Measurements from ENCODE around the gene LPA. TPM values are rescaled to one million over a fixed set of nuclear protein-coding genes. Genes with fewer than 3 reads are reported as not detected.
"Not testable (repeated sequence)": the region's sequence is repeated elsewhere in the genome, so short reads cannot be mapped to it uniquely, and the experiment has no call there.

The LPA gene
- 1 to 10 TPM in 1 of 2 donors, under 1 TPM in 1; 0.52 to 3.6 TPM for total RNA-seq

GRCh38 chr6:160664198-160664597 lies at the start of gene LPA:
TSS of gene LPA (minus strand) at chr6:160664275. CDS start at chr6:160664214, 61 bp downstream.
- H3K9me3 ChIP-seq; DNase-seq; H3K4me1 ChIP-seq; intact Hi-C loops (cut with DNase I); H3K36me3 ChIP-seq (replicated peaks in 1 of 2; ENCODE audit: insufficient read depth in 1 of 2, low read depth in 2 of 2); ATAC-seq; H3K27ac ChIP-seq; H3K27me3 ChIP-seq; H3K4me3 ChIP-seq: not testable (repeated sequence)
- WGBS, 2 donors, result 13 to 15% methylated on average over 1 of the region's 1 CpG

GRCh38 chr6:160708993-160709392 lies 44.9 kb upstream of the LPA start:
- not testable (repeated sequence) for H3K4me3 ChIP-seq

GRCh38 chr6:160704688-160705087 lies 40.6 kb upstream of the LPA start:
- H3K27me3 ChIP-seq; H3K4me3 ChIP-seq; intact Hi-C loops (cut with DNase I); ATAC-seq; H3K36me3 ChIP-seq (replicated peaks in 1 of 2; ENCODE audit: insufficient read depth in 1 of 2, low read depth in 2 of 2); H3K27ac ChIP-seq; H3K4me1 ChIP-seq; H3K9me3 ChIP-seq; DNase-seq: not testable (repeated sequence)
- 63 to 71% methylated on average over 7 of the region's 7 CpGs for WGBS, 2 donors

More at GRCh38 chr6:160708993-160709392, 44.9 kb upstream of the LPA start:
- H3K27ac ChIP-seq; H3K27me3 ChIP-seq; H3K36me3 ChIP-seq (replicated peaks in 1 of 2; ENCODE audit: insufficient read depth in 1 of 2, low read depth in 2 of 2); DNase-seq; ATAC-seq; intact Hi-C loops (cut with DNase I); H3K4me1 ChIP-seq; H3K9me3 ChIP-seq: not testable (repeated sequence)

- not testable (repeated sequence) for H3K4me3 ChIP-seq, DNase-seq
Observed at GRCh38 chr6:160701918-160702680, 38.0 kb upstream of the LPA start, which contains the start of gene PLG. TSS of gene PLG (plus strand) at chr6:160702244. CDS start at chr6:160702305, 61 bp downstream.

GRCh38 chr6:160697826-160698225 lies 33.8 kb upstream of the LPA start:
- DNase-seq (no peak), ATAC-seq (no peak)
- no peak overlapping the region for H3K4me3 ChIP-seq
- H3K4me1 ChIP-seq, result no peaks in the 10 kb centered on the region
- no peaks in the 10 kb centered on the region for H3K36me3 ChIP-seq (replicated peaks in 1 of 2; ENCODE audit: insufficient read depth in 1 of 2, low read depth in 2 of 2)
- intact Hi-C loops (cut with DNase I), result no loop called here
- TF ChIP-seq POLR2A (IDR thresholded peaks at IDR 0.05), result no peak
- TF ChIP-seq CTCF (IDR thresholded peaks at IDR 0.05), result no peak
- no peaks in the 10 kb centered on the region for H3K9me3 ChIP-seq
- no peak overlapping the region for H3K27ac ChIP-seq
- 27 to 33% methylated on average over 6 of the region's 6 CpGs for WGBS, 2 donors
- H3K27me3 ChIP-seq, result no peaks in the 10 kb centered on the region

More at GRCh38 chr6:160701918-160702680, 38.0 kb upstream of the LPA start, which contains the start of gene PLG:
- H3K27me3 ChIP-seq; H3K27ac ChIP-seq; H3K4me1 ChIP-seq; H3K9me3 ChIP-seq; H3K36me3 ChIP-seq (replicated peaks in 1 of 2; ENCODE audit: insufficient read depth in 1 of 2, low read depth in 2 of 2); intact Hi-C loops (cut with DNase I); ATAC-seq: not testable (repeated sequence)
- 48 to 58% methylated on average over 6 of the region's 6 CpGs for WGBS, 2 donors

- H3K4me3 ChIP-seq, result not testable (repeated sequence)
Observed at GRCh38 chr6:160696884-160697283, 32.8 kb upstream of the LPA start.

GRCh38 chr6:160695622-160696021 lies 31.5 kb upstream of the LPA start:
- 69 to 70% methylated on average over 2 of the region's 2 CpGs for WGBS, 2 donors
- intact Hi-C loops (cut with DNase I), result not testable (repeated sequence)

More at GRCh38 chr6:160696884-160697283, 32.8 kb upstream of the LPA start:
- H3K27me3 ChIP-seq; H3K9me3 ChIP-seq; H3K4me1 ChIP-seq; intact Hi-C loops (cut with DNase I); ATAC-seq; H3K36me3 ChIP-seq (replicated peaks in 1 of 2; ENCODE audit: insufficient read depth in 1 of 2, low read depth in 2 of 2); H3K27ac ChIP-seq: not testable (repeated sequence)
- WGBS, 2 donors, result 24 to 27% methylated on average over 3 of the region's 3 CpGs
- DNase-seq, result peak; percentile 35 to 75 (median 66)

GRCh38 chr6:160695025-160695424 lies 30.9 kb upstream of the LPA start:
- intact Hi-C loops (cut with DNase I); H3K27me3 ChIP-seq; ATAC-seq; H3K4me1 ChIP-seq; H3K4me3 ChIP-seq; DNase-seq; H3K27ac ChIP-seq; H3K9me3 ChIP-seq; H3K36me3 ChIP-seq (replicated peaks in 1 of 2; ENCODE audit: insufficient read depth in 1 of 2, low read depth in 2 of 2): not testable (repeated sequence)

More at GRCh38 chr6:160695622-160696021, 31.5 kb upstream of the LPA start:
- H3K4me1 ChIP-seq; H3K27ac ChIP-seq; H3K27me3 ChIP-seq; DNase-seq; H3K36me3 ChIP-seq (replicated peaks in 1 of 2; ENCODE audit: insufficient read depth in 1 of 2, low read depth in 2 of 2); ATAC-seq; H3K4me3 ChIP-seq; H3K9me3 ChIP-seq: not testable (repeated sequence)

All from body of pancreas (tissue), 4 donors.